HG02678 (cell line): ENCODE data around the gene PAQR9.

ENCODE experiments used
- ATAC-seq: cut with Tn5 transposase; IDR thresholded peaks from one replicate; pipeline ENCODE4 v1.9.1; 2021; ENCODE audit warnings: mild to moderate bottlenecking, moderate library complexity; ENCODE audit not compliant: unreplicated experiment

PAQR9 gene

DNA sequence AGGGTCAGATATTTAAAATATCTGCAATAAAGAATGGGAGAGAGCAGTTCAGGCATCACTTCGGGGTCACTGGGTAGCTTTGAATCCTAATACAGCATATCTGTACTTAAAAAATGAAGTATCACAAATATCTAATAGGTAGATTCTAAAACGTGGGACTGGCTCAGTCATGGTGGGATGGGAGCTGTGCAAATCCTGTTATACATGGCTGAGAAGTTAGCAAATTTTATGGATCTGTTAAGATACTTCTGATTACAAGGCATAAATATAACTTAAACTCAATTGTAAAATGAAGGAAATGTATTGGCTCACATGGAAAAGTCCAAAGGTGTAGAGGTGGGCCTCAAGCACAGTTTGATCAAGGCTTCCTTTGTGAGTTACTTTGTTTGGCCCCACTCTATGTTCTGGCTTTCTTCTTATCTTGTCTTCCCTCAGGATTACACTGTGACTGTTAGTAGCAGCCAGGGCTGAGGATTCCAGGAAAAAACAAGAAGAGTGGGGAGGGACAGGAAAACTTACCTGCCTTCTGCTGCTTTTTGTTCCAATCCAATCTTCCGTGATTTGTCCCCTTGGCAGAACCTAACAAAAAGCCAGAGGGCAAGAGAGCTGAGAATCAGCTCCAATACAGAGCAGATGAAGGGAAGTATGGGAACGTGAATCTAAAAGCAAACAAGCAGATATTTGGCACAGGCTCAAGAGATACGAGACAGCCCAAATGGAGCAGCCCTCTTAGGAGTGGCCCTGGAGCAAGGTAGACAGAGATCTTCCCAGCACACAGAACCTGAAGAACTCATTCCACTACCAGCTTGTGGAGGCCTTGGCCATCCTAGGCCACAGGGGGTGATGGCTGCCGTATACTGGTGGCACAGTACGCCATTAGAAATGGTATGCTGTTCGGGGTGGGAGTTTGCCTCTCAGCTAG lies 10.9 kb downstream of the PAQR9 start:
- no peak for ATAC-seq

DNA sequence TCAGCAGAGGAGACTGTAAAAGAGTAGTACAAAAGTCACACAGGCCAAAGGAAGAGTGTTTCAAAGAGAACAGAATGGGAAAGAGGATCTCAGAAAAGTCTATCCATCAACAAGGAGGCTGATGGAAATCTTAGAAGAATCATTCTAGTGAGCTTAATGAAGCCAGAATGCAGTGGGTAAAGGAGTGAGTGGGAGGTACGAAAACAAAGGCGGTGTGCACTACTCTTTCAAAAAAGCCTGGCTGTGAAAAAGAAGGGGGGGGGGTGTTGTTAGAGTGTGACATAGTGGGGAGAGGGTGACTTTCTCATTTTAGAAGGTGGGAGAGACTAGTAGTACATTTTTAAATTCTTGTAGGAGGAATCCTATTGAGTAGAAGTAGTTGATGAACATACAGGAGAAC lies 11.7 kb downstream of the PAQR9 start:
- ATAC-seq = no peak

DNA sequence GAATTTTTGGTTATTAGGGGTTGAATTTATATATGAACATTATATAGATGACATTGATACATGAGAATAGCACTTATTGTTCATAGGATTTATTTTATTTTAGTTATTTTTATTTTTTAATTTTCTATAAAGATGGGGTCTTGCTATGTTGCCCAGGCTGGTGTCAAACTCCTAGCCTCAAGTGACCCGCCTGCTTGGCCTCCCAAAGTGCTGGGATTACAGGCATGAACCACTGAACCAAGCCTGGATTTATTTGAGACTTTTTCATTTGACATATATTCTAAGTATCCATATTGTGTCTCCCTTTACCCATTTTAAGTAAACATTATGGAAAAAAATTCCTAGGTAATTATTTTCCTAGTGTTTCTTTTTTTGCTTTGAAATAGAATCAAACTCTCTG lies 12.5 kb downstream of the PAQR9 start:
- no peak for ATAC-seq

DNA sequence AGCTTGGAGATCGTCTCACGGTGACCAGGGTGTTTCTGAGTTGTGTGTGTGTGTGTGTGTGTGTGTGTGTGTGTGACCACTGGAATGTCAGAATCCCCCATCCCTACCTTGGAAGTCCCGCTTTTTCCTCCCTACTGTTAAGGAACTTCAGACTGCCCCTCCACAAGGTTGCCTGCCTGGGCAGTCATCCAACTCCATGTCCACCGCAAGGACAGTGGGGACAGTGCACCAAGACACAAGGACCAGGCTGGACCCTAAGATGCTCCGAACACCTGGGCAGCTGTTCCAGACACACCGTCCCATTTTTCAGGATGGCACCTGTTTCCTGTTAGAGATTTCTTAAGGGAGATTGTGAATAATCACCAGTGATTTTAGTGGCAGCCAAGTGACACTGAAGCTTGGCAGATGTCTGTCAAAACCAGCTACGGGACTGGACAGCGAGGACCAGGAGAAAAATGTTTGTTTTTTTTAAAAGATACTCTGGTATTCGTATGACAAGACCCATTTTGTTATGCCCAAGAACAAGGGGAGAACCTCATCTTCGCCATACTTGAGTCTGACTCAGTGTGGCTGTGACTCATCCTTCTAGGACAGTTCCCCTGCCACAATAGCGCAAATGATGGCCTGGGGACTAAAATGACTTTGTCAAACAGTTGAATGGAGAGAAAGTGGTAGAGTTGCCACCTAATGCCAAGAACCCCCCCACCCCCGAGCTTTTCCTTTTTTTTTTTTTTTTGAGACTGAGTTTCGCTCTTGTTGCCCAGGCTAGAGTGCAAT lies 15.5 kb downstream of the PAQR9 start:
- ATAC-seq = no peak

DNA sequence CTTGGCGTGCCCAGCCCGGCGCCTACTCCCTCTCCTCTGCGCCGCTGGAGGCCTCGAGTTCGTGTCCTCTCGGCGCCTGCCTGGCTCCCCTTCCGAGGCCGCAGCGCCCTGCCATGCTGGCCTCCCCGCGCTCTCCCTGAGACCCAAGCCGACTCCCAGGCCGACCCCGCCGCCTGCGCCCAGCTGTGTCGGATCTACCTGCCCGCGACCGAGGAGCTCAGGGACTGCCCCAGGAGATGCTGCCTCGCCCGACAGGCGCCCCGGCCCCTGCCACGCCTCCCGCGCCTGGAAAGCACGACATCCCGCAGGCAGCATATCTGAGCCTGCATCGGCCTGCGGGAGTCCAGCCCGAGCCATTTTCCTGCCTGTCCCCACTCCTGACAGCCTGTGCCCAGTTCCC lies 16.1 kb downstream of the PAQR9 start:
- ATAC-seq = no peak

DNA sequence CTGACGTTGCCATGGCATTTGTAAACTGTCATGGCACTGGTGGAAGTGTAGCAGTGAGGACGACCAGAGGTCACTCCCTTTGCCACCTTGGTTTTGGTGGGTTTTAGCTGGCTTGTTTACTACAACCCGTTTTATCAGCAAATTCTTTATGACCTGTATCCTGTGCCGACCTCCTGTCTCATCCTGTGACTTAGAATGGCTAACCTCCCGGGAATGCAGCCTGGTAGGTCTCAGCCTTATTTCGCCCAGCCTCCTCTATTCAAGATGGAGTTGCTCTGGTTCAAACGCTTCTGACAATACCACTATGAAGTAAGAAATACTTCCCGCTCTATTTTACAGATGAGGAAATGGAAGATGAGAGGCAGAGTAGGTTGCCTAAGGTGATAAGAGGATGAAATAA lies 16.6 kb downstream of the PAQR9 start:
- no peak for ATAC-seq

DNA sequence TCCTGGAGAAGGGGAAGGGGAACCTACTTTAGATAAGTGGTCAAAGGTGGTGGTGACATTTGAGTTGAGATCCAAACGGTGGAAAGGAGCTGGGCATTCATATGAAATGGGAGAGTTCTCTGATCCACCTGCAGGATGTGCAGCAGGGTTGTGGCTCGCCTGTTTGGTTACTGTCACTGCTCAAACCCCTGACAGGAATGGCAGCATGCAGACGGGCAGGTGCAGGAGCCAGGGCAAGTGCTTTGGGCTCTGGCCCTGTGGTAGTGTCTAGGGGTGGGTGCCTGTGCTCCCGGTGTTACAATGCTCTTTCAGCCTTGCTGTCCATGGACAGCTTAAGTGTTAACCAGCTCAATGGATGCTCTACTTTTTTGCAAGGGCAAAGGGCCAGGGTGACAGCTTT lies 18.5 kb downstream of the PAQR9 start:
- ATAC-seq = no peak

DNA sequence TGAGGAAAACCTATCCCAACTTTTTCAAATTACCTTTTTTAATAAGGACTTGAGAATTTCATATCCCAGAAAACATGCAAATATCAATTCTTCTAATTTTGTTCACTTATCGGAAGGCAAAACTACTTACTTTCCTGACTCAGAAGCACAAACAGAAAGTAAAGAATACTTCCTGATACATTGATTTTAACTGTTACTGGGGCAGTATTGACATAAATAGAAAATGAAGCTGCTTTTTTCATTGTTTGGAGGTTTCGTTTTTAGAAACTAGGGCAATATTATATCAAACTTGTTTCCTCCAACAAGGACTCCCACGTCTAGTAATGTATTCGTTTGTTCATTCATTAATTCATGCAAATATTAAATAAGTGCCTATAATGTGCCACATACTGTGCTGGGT lies 19.1 kb downstream of the PAQR9 start:
- no peak for ATAC-seq

DNA sequence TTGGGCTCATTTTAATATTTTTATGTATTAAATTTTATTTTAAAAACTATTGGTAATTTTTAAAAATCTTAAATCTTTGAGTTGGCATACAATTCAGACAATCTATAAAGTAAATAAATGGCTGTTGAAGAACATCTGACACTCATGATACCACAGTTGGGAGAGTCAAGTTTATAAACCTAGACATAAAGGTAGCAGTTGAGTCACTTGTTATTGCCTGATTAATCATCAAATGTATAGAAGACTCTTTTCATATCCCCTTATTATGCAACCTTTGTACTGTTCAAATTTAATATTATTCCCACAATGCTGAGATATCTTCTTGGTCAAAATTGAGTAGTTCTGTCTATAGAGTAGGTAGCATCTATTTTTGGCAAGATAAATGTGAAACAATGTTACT lies 19.6 kb downstream of the PAQR9 start:
- ATAC-seq = no peak

DNA sequence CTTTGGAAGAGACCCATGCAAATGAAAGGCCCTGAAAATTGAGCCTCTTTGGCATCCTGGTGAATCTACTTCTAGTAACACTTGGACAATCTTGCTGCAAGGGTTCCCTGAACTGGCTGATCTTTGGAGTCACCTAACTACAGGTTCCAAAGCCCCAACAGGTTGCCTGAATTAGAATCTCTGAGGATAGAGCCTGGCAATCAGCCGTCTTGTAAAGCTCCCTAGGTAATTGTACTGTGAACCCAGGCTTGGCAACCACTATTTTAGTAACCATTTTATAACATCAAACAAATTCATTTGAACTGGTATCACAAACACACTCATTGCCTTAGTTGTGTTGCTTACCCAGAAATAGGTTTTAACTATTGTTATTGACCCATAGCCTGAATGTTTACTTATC lies 20.1 kb downstream of the PAQR9 start:
- no peak for ATAC-seq

DNA sequence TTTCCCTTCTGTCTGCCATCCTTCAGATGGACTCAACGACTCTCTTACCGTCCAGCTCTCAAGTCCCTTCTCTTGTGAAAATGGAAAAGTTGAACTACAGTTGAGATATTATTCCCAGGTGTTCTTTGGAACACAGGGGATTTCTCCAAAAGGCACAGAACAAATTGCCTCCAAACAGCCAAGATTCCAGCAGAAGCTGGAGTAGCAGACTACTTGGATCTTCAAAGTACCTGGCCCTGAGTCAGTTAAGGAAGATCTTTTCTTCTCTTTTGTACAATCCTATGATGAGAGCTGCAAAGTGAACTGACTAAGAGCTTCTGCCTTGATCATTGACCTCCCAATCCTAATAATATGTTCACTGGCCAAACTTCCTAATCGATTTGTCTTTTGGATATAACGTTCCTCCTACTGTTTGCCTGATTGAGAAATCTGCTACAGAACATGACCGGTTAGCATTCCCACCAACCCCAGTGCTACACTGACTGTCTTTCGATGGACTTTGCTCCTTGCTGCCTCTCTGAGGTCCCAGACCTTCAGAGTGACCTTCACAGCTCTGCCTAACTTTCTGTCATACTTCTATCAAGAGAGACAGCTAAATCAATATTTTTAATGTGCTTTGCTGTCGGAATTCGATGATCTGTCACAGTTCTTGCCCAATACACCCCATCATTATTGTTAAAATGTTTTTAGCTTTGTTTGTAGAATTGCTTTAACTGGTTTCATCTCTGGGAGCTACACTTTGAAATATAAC lies 21.9 kb downstream of the PAQR9 start:
- ATAC-seq = no peak

DNA sequence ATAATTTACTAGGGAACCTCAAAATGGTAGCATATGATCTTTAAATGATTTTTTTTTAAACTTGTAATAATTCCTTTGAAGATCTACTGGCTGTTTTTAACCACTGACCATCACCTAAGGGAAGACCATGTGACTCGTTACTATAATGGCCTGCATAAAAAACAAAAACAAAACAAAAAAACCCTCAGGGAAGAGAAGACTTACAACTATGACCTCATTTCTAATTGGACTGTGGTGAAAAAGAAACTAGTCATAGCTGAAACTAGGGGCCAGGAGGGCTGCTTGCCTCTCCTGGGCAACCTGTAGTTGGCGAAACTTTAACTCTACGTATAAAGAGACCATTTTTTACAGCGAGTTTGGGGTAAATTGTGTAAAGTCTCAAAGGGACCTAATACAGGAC lies 23.0 kb downstream of the PAQR9 start:
- no peak for ATAC-seq

DNA sequence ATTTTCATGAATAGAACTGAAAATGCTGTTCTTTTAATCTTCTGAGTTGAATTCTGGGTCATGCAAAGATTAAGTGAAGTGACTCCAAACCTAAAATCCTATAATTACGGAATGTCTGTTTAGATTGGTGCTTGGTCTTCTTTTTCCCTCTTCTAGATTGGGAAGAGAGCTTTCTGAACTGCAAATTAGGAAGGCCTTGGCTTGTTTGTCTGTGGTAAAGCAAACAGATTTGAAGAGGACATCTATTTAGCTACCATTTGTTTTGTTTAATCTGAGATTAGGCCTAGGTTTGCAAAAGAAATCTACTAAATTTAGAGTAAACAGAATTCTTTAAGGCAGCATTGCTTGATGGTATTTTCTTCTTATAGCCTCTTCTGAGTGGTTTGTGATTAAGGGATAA lies 23.5 kb downstream of the PAQR9 start:
- no peak for ATAC-seq

DNA sequence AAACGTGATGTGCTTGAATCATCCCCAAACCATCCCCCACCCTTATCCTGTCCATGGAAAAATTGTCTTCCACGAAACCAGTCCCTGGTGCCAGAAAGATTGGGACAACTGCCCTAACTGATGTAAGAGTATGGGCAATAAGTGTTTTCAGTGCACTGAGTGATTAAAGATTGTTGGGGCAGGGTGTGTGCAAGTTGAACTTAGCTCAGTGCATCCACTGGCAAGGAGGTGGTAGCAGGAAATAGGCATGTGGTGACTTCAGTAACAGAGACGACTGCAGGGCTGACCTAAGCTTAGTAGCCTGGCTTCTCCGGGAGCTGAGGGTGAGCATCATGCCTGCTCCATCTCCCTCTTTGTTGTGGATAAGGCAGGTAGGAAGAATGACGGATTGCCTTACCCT lies 27.5 kb downstream of the PAQR9 start:
- no peak for ATAC-seq

DNA sequence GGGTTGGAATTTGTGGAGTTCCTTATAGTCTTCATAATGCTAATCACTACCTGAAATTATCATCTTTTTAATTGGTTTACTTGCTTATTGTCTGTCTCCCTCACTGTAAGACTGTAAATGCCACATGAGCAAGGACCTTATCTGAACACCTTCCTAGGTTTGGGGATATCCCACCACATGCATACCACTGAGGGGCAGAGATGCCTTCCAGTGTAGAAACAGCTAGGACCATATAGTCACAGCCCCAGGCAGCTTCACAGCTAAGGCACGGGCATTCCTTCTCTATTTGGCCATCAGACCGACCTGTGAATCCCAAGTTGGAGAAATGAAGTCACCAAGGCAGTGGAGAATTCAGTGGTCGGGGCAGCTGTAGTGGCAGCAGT lies 28.6 kb downstream of the PAQR9 start:
- no peak for ATAC-seq

DNA sequence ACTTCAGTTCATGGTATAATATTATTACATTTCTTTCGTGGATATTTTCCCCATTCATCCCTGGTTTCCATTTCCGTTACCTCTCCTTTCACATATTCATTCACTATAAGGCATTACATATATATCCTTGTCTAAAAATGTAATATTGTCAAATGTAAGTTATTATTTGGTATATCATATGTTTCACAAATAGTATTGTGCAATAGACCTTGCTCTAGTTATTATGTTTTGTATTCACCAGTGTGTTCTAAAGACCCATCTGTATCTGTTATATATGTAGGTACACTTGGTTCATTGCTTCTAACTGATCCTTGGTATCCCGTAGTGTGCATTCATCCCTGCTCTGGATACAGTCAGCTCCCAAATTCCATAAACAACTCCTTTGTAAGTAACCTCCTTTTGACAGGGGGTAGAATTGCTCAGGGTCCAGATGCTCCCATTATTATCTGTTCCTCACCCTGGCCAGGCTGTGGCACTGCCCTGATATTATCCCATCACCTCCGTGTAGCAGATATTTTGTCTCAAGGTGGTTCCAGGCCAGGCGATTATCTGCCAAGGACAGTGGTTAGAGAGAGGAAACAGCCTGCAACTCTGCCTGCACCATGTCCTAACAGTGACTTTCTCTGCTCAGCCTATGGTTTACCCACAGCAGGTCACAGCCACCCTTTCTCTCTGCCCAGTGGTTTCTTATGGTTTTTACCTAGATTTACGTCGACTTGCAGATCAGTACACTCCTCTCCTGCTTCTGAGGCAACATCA lies 29.2 kb downstream of the PAQR9 start:
- no peak for ATAC-seq

DNA sequence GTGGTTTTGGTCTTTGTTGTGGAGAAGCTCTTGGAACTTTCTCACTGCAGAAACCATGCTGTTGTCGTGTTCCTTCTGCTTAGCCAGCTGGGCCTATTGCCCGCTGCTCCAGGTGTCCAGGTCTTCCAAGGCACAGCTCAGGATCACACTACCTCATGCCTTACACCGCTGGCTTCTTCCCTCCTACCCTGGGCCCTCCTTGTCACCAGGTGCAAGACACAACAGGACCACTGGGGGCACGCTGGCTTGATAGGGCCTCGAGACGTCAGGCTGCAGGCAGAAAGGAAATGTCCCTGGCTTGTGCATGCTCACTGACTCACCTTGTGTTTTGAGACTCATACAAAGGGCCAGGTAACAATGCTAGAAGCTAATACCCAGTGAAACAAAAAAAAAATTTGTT lies 32.3 kb downstream of the PAQR9 start:
- peak; percentile 95 for ATAC-seq

DNA sequence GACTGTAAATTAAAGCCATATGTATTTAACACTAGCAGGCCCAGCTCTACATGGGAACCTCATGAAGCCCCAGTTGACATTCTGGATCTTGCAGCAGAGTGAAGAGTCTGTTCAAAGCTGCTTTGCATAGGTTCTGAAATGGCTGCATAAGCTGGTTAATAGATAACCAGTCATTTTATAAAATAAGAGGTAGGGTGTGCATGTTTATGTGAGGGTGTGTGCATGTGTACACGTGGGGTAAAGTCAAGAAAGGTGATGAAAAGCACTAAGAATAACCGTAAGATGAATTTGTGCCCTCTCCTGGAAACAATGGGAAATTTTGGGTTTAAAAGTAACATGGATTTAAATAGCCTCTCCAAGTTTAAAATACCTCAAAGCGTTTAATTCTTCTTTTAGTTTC lies 33.0 kb downstream of the PAQR9 start:
- no peak for ATAC-seq

DNA sequence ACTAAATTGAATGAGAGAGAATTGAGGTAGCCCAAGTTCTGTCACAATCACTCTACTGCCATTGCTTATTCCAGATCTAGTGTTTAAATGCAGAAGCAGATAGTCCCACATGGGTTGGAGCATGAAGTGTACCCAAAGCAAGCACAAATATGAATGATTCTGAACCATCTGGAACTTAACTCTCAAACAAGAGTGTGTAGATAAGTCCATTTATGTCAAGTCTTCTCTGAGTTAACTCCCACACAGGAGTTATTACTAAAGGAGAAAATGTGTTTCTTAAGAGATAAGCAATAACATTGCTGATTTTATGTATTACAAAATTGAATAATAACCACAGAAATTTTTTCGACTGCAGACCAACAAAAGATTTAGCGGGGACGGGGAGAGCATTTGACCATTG lies 33.6 kb downstream of the PAQR9 start:
- no peak for ATAC-seq

DNA sequence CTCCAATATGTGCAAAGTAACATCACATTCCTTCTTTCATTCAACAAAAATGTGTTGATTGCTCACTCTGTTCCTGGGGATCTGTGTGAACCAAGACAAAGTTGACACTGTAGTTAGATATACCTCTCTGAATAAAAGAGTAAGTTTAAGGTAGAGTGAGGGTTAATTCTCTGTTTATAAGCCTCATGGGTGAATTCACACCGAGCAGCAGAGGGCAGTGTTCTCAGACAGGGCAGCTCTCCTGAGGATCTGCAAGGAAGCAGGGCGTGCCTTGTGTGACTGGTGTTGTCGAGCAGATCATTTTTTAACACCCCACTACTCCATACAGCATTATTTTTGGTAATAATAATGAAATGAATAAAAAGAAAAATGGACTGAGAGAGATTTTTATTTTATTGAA lies 34.4 kb downstream of the PAQR9 start:
- no peak for ATAC-seq

DNA sequence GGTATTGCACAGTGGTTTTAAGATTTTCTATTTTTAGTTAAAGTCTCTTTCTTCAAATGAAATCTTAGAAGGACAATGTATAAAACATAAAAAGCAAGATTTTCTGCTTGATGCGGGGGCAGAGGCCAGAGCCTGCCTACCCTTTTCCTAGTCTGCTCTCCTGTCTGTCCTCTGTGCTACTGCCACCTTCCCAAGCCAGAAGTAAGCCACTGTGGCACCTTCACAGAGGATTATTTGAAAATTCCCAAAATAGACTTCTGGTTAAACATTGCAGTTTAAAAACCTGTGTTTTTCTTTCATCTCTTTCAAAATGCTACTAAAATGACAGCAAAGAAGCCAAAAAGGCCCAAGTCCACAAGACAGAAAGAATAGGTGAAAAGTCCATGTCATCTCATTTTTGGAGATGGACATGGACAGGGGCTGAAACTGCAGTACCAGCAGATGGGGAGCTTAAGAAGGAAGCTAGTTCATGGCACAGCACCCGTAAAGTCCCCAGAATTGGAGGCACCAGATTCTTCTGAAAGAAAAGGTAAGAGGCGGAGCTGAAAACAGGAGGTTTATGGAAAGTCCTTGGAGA lies 37.0 kb downstream of the PAQR9 start:
- no peak for ATAC-seq
